Mesenchymal stem cell (in vitro differentiated cells and primary cell): ENCODE measurements around the gene DAGLB.

ENCODE experiments used
- DNase-seq: peaks from one replicate; pipeline ENCODE4 v3.0.0-alpha.2; 2013
- H2AFZ ChIP-seq: one replicate; pipeline ENCODE4 v1.6.1; 2013; ENCODE audit warnings: low read depth, mild to moderate bottlenecking, control low read depth, inconsistent platforms, low read length, moderate library complexity
- H2AK5ac ChIP-seq: 2 replicates; pipeline ENCODE4 v1.6.1; 2013; ENCODE audit warnings: low read length, moderate library complexity, mild to moderate bottlenecking, inconsistent platforms; ENCODE audit not compliant: severe bottlenecking
- H2BK120ac ChIP-seq: one replicate; pipeline ENCODE4 v1.6.1; 2013; ENCODE audit warnings: low read depth, mild to moderate bottlenecking, inconsistent platforms, low read length, moderate library complexity
- H2BK12ac ChIP-seq, 2 experiments: one replicate each; pipeline ENCODE4 v1.6.1; 2013; ENCODE audit warnings: inconsistent platforms in 2 of 2, low read length in 2 of 2, mild to moderate bottlenecking in 2 of 2, moderate library complexity in 2 of 2, control low read depth in 1 of 2
- H2BK15ac ChIP-seq: one replicate; pipeline ENCODE4 v1.6.1; 2013; ENCODE audit warnings: mild to moderate bottlenecking, low read depth, inconsistent platforms; ENCODE audit not compliant: poor library complexity, severe bottlenecking
- H2BK5ac ChIP-seq: 2 replicates; pipeline ENCODE4 v1.6.1; 2013; ENCODE audit warnings: low read depth, mild to moderate bottlenecking, low read length, control low read depth, inconsistent platforms; ENCODE audit not compliant: poor library complexity, severe bottlenecking
- H3K14ac ChIP-seq, 2 experiments: one replicate each; pipeline ENCODE4 v1.6.1; 2013; ENCODE audit warnings: inconsistent platforms in 2 of 2, low read length in 2 of 2, control low read depth in 1 of 2, mild to moderate bottlenecking in 1 of 2, moderate library complexity in 1 of 2
- H3K18ac ChIP-seq, 2 experiments: one replicate each; pipeline ENCODE4 v1.6.1; 2013; ENCODE audit warnings: inconsistent platforms in 2 of 2, low read length in 2 of 2, control low read depth in 1 of 2, low read depth in 1 of 2, mild to moderate bottlenecking in 1 of 2
- H3K23ac ChIP-seq, 2 experiments: one replicate each; pipeline ENCODE4 v1.6.1; 2013; ENCODE audit warnings: inconsistent platforms in 2 of 2, low read length in 2 of 2, mild to moderate bottlenecking in 2 of 2, moderate library complexity in 2 of 2, control low read depth in 1 of 2
- H3K27ac ChIP-seq: 2 replicates; pipeline ENCODE4 v1.5.1; 2013; ENCODE audit warnings: mild to moderate bottlenecking, moderate library complexity, low read length, control low read depth, inconsistent platforms; ENCODE audit not compliant: poor library complexity, severe bottlenecking
- H3K27me3 ChIP-seq, 2 experiments: 2 replicates each; pipeline versions ENCODE4 v1.6.1 to v1.7.0; 2013; ENCODE audit warnings: low read length in 2 of 2, mild to moderate bottlenecking in 2 of 2, moderate library complexity in 2 of 2, control low read depth in 1 of 2, inconsistent platforms in 1 of 2; ENCODE audit not compliant: control insufficient read depth in 1 of 2, insufficient read depth in 1 of 2
- H3K36me3 ChIP-seq, 2 experiments: 2 replicates each; pipeline versions ENCODE4 v1.6.1 to v1.7.0; 2013; ENCODE audit warnings: low read length in 2 of 2, control low read depth in 1 of 2, inconsistent platforms in 1 of 2, low read depth in 1 of 2, mild to moderate bottlenecking in 1 of 2; ENCODE audit not compliant: insufficient read depth in 2 of 2, control insufficient read depth in 1 of 2
- H3K4ac ChIP-seq, 2 experiments: one replicate each; pipeline ENCODE4 v1.6.1; 2013; ENCODE audit warnings: inconsistent platforms in 2 of 2, low read length in 2 of 2, mild to moderate bottlenecking in 2 of 2, moderate library complexity in 2 of 2, control low read depth in 1 of 2, low read depth in 1 of 2
- H3K4me1 ChIP-seq: 2 replicates; pipeline ENCODE4 v1.6.1; 2013; ENCODE audit warnings: low read depth, low read length, control low read depth; ENCODE audit not compliant: control insufficient read depth, insufficient read depth
- H3K4me2 ChIP-seq: 2 replicates; pipeline ENCODE4 v1.6.1; 2013; ENCODE audit warnings: low read length, mild to moderate bottlenecking, inconsistent platforms; ENCODE audit not compliant: poor library complexity, severe bottlenecking
- H3K4me3 ChIP-seq, 2 experiments: 2 replicates each; pipeline versions ENCODE4 v1.5.1 to v1.7.0; 2013; ENCODE audit warnings: low read length in 2 of 2, mild to moderate bottlenecking in 2 of 2, control low read depth in 1 of 2, low read depth in 1 of 2; ENCODE audit not compliant: insufficient read depth in 1 of 2
- H3K79me1 ChIP-seq: replicated peaks from 2 replicates; pipeline ENCODE4 v1.6.1; 2013; ENCODE audit warnings: mild to moderate bottlenecking, control low read depth, low read length, inconsistent platforms; ENCODE audit not compliant: poor library complexity, severe bottlenecking
- H3K9ac ChIP-seq: 2 replicates; pipeline ENCODE4 v1.7.0; 2013; ENCODE audit warnings: mild to moderate bottlenecking, low read length, moderate library complexity
- H3K9me3 ChIP-seq: 2 replicates; pipeline ENCODE4 v1.7.0; 2013; ENCODE audit warnings: mild to moderate bottlenecking, low read length; ENCODE audit not compliant: control insufficient read depth
- H4K8ac ChIP-seq: one replicate; pipeline ENCODE4 v1.6.1; 2013; ENCODE audit warnings: inconsistent platforms, mild to moderate bottlenecking, low read length, moderate library complexity
- H4K91ac ChIP-seq: one replicate; pipeline ENCODE4 v1.6.1; 2013; ENCODE audit warnings: mild to moderate bottlenecking, low read length, inconsistent platforms
- WGBS: methylation state at CpG from one replicate; pipeline ENCODE4 v1.1.7; 2013; ENCODE audit warnings: mixed read lengths; 5-methylcytosine and 5-hydroxymethylcytosine counted together

DAGLB gene

DNA sequence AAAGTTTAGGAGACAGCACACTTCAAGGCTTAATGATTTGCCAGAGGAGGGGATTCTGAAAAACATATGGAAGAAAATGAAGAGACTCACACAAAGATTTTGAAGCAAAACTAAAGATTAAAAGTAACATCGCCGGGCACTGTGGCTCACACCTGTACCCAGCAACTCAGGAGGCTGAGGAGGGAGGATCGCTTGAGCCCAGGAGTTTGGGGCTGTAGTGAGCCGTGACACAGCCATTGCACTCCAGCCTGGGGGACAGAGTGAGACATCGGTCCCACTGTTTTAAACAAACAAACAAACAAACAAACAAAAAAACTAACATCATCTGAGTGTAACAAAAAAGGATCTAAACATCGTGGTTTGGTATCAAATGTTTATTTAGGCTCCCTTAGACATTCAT, 33.7 kb upstream of the DAGLB start:
- Histone ChIP-seq H4K91ac (no peak overlapping the region), H3K9ac (peak overlapping the region; percentile 89), H2BK120ac (no peak overlapping the region), H3K4me2 (peak overlapping the region; percentile 38), H2AFZ (no peak overlapping the region), H2BK15ac (no peak overlapping the region), H3K4me3 (peak overlapping the region in 1 of 2 experiments; percentile 93), H3K36me3 (peaks cover 16 to 26% of the 10 kb centered on the region in 2 experiments), H2BK5ac (no peak overlapping the region), H4K8ac (no peak overlapping the region), H3K14ac (no peak overlapping the region), H2AK5ac (no peak overlapping the region), H2BK12ac (no peak overlapping the region), H3K18ac (no peak overlapping the region), H3K9me3 (no peaks in the 10 kb centered on the region), H3K79me1 (no peaks in the 10 kb centered on the region), H3K4me1 (peaks cover 18% of the 10 kb centered on the region), H3K23ac (no peak overlapping the region), H3K27ac (no peak overlapping the region), H3K27me3 (no peaks in the 10 kb centered on the region), H3K4ac (no peak overlapping the region)
- WGBS, result 93% methylated on average over 4 of the region's 6 CpGs
- no peak for DNase-seq

DNA sequence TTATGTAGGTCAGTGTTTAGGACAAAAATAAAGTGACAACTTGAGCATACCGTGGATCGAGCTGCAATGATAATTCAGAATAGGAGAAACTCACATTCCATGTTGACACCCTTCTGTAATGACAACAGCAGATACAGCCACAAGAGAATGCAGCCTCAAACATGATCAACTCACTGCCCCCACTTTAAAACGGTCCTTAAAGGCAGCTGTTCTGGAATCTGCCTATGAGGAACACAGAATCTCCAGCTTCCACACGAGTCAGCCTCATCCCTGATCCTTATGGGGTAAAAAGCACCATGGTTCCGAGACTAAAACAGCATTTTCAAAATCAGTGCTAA, 32.5 kb upstream of the DAGLB start:
- no peak overlapping the region for H4K8ac ChIP-seq
- peak overlapping the region in 1 of 2 experiments; percentile 93 for H3K4me3 ChIP-seq
- H2AFZ ChIP-seq, result no peak overlapping the region
- no peak overlapping the region for H2BK12ac ChIP-seq
- H2BK120ac ChIP-seq, result no peak overlapping the region
- H3K18ac ChIP-seq, result no peak overlapping the region
- H2BK15ac ChIP-seq, result no peak overlapping the region
- H3K23ac ChIP-seq, result no peak overlapping the region
- H3K4me1 ChIP-seq, result peaks cover 20% of the 10 kb centered on the region
- no peaks in the 10 kb centered on the region for H3K9me3 ChIP-seq
- no peak overlapping the region for H4K91ac ChIP-seq
- DNase-seq, result no peak
- no peak overlapping the region for H2AK5ac ChIP-seq
- H3K27me3 ChIP-seq, result no peaks in the 10 kb centered on the region
- H3K4me2 ChIP-seq, result no peak overlapping the region
- peak overlapping the region; percentile 89 for H3K9ac ChIP-seq
- H3K4ac ChIP-seq, result no peak overlapping the region
- H3K27ac ChIP-seq, result no peak overlapping the region
- no peak overlapping the region for H2BK5ac ChIP-seq
- peaks cover 16 to 28% of the 10 kb centered on the region in 2 experiments for H3K36me3 ChIP-seq
- H3K79me1 ChIP-seq, result no peaks in the 10 kb centered on the region
- no peak overlapping the region for H3K14ac ChIP-seq
- 77% methylated on average over 5 of the region's 5 CpGs for WGBS

GRCh38 chr7:6479067-6479466, 31.3 kb upstream of the DAGLB start:
- no peak overlapping the region for H2BK5ac ChIP-seq
- no peak overlapping the region for H3K9ac ChIP-seq
- H3K9me3 ChIP-seq, result no peaks in the 10 kb centered on the region
- no peak overlapping the region for H2BK120ac ChIP-seq
- no peak overlapping the region for H2AFZ ChIP-seq
- 91% methylated on average over 8 of the region's 8 CpGs for WGBS
- no peak overlapping the region for H3K18ac ChIP-seq
- H3K36me3 ChIP-seq, result peaks cover 24 to 40% of the 10 kb centered on the region in 2 experiments
- no peak overlapping the region for H4K91ac ChIP-seq
- H3K4me1 ChIP-seq, result peaks cover 20% of the 10 kb centered on the region
- H3K4me3 ChIP-seq, result no peak overlapping the region
- no peak overlapping the region for H3K4ac ChIP-seq
- H2BK12ac ChIP-seq, result no peak overlapping the region
- no peaks in the 10 kb centered on the region for H3K27me3 ChIP-seq
- no peak overlapping the region for H3K23ac ChIP-seq
- H4K8ac ChIP-seq, result no peak overlapping the region
- H2BK15ac ChIP-seq, result no peak overlapping the region
- H3K4me2 ChIP-seq, result no peak overlapping the region
- no peak overlapping the region for H3K27ac ChIP-seq
- H3K14ac ChIP-seq, result no peak overlapping the region
- DNase-seq, result no peak
- H2AK5ac ChIP-seq, result no peak overlapping the region
- no peaks in the 10 kb centered on the region for H3K79me1 ChIP-seq

GRCh38 chr7:6478186-6478585, 30.4 kb upstream of the DAGLB start:
- Histone ChIP-seq H2BK12ac (no peak overlapping the region), H3K9ac (no peak overlapping the region), H3K4me1 (peaks cover 20% of the 10 kb centered on the region), H2AFZ (no peak overlapping the region), H4K91ac (no peak overlapping the region), H3K4me2 (no peak overlapping the region), H2AK5ac (no peak overlapping the region), H3K27ac (no peak overlapping the region), H3K9me3 (no peaks in the 10 kb centered on the region), H2BK5ac (no peak overlapping the region), H3K36me3 (peaks cover 26 to 49% of the 10 kb centered on the region in 2 experiments), H2BK120ac (no peak overlapping the region), H3K4ac (no peak overlapping the region), H3K18ac (no peak overlapping the region), H3K23ac (no peak overlapping the region), H4K8ac (no peak overlapping the region), H3K4me3 (no peak overlapping the region), H3K27me3 (no peaks in the 10 kb centered on the region), H3K14ac (no peak overlapping the region), H3K79me1 (no peaks in the 10 kb centered on the region), H2BK15ac (no peak overlapping the region)
- over 99% methylated on average over 6 of the region's 7 CpGs for WGBS
- DNase-seq, result no peak
